Gastroesophageal sphincter (tissue), 4 donors: ENCODE measurements around the gene FKBP15. TPM values are rescaled to one million over a fixed set of nuclear protein-coding genes. Genes with fewer than 3 reads are reported as not detected.
A peak's percentile ranks its signal among the peaks of the same experiment; 100 is the strongest.

ENCODE experiments used
- ATAC-seq: fragments of 150-250 bp; one replicate; pipeline ENCODE4 v1.9.1; 2016; ENCODE audit warnings: mild to moderate bottlenecking, moderate library complexity
- H3K27ac ChIP-seq, 4 donors: fragments of 200-600 bp; sonication (generic) in 3 of 4; 1 replicate in 3 of 4; 2 replicates in 1 of 4; pipeline ENCODE4 v1.5.1; 2016 to 2019
- H3K27me3 ChIP-seq: fragments of 200-600 bp; sonication (generic); one replicate; pipeline ENCODE4 v1.5.1; 2019
- H3K36me3 ChIP-seq, 2 donors: fragments of 200-600 bp; sonication (generic); one replicate each; pipeline ENCODE4 v1.5.1; 2019; ENCODE audit warnings: control low read depth in 1 of 2
- H3K4me1 ChIP-seq, 3 donors: fragments of 200-600 bp; sonication (generic); 1 replicate in 2 of 3; 2 replicates in 1 of 3; pipeline ENCODE4 v1.5.1; 2016 to 2019; ENCODE audit warnings: control low read depth in 2 of 3
- H3K4me3 ChIP-seq, 2 donors: fragments of 200-600 bp; sonication (generic); one replicate each; pipeline ENCODE4 v1.5.1; 2019; ENCODE audit warnings: mild to moderate bottlenecking in 1 of 2, moderate library complexity in 1 of 2
- H3K9me3 ChIP-seq, 3 donors: fragments of 200-600 bp; sonication (generic); one replicate each; pipeline ENCODE4 v1.5.1; 2017 to 2019; ENCODE audit warnings: control low read depth in 2 of 3
- CTCF ChIP-seq, 4 experiments: fragments of 200-600 bp in 2 of 4; fragments of 450-650 bp in 2 of 4; sonication (generic) in 1 of 4; IDR thresholded peaks; one replicate each; pipeline ENCODE4 v1.5.1; 2017 to 2019; ENCODE audit warnings: antibody characterized with exemption in 4 of 4, mild to moderate bottlenecking in 2 of 4, moderate library complexity in 2 of 4
- EP300 ChIP-seq: sonication (generic); formaldehyde crosslinking; IDR thresholded peaks from one replicate; pipeline ENCODE4 v1.6.1; 2017; ENCODE audit warnings: antibody characterized with exemption, mild to moderate bottlenecking
- POLR2A ChIP-seq, 2 donors: fragments of 450-650 bp; IDR thresholded peaks; one replicate each; pipeline ENCODE4 v1.6.1; 2017; ENCODE audit warnings: antibody characterized with exemption in 2 of 2, mild to moderate bottlenecking in 2 of 2, moderate library complexity in 1 of 2
- POLR2AphosphoS5 ChIP-seq: sonication (generic); formaldehyde crosslinking; IDR thresholded peaks from one replicate; pipeline ENCODE4 v1.6.1; 2017; ENCODE audit warnings: antibody characterized with exemption
- WGBS, 2 donors: methylation state at CpG; one replicate each; pipeline ENCODE4 v1.1.5; 2018; ENCODE audit warnings: low coverage in 1 of 2; 5-methylcytosine and 5-hydroxymethylcytosine counted together
- total RNA-seq, 4 donors: library from RNA; depleted of rRNA; stranded (reverse); fragments of >200 nt; gene quantifications; one replicate each; pipeline ENCODE4 v1.1.0, GENCODE V29; 2016

Gene FKBP15
- total RNA-seq, result 10 to 100 TPM; 20.2 to 30.7 (median 22.7) TPM

DNA sequence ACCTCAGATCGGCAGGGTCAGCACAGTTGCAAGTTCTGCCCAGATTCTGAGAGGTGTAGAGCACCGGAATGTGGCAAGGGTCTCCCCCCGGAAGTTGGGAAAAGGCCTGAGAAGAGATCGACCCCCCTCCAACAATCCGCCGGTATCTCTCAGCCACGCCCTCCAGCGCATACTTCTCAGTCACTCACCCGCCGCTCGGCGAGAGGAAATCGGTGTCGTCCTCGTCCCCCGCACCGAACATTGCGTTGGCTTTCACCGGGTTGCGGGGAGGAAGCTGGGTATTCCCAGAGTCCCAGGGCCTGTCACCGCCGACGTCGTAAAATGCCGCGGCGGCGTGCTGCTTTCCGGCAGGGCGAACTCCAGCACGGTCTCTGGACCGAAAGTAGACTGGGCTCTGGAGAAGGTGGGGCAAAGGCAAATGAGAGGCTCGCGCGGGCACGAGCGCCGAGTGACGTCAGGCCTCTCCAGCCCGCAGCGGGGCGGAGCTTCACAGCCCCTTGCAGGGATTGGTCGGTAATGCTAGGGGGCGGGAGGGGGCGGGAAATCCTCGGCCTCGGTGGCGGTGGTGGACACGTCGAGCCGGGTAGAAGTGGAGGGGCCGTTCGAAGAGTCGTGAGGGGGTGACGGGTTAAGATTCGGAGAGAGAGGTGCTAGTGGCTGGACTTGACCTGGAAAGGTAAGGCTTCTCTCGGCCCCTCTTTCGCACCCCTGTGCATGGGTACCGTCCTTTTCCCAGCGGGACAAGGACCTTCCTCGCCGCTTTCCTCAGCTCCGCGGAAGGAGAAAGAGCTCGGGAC lies at the start of gene FKBP15, which contains the start of gene SLC31A1:
TSS of gene FKBP15 (minus strand) at position 275 of the 797 bp plus-strand sequence. CDS start at position 241, 34 bp downstream.
TSS of gene SLC31A1 (plus strand) at position 542 of the 797 bp plus-strand sequence. CDS start 34,605 bp downstream, outside the sequence.
- no peaks in the 10 kb centered on the region for H3K27me3 ChIP-seq
- TF ChIP-seq POLR2A (IDR thresholded peaks at IDR 0.05), result peak; percentile 26 to 57
- TF ChIP-seq POLR2AphosphoS5, result peak; percentile 84
- peak in 1 of 4 experiments; percentile 11 for TF ChIP-seq CTCF (IDR thresholded peaks at IDR 0.05)
- TF ChIP-seq EP300, result no peak
- H3K36me3 ChIP-seq, result no peaks in the 10 kb centered on the region
- ATAC-seq, result peak; percentile 100
- WGBS, 2 donors, result 1 to 8% methylated on average over 5 to 27 of the region's 65 CpGs
- peak within 1 kb of the TSS; percentile 81 to 86 for H3K4me3 ChIP-seq
- H3K27ac ChIP-seq, result peak within 1 kb of the TSS; percentile 66 to 91 (median 87)
- H3K9me3 ChIP-seq, result no peaks in the 10 kb centered on the region
- peaks cover 4 to 61% (median 16%) of the 10 kb centered on the region in 3 donors for H3K4me1 ChIP-seq

- no peak for TF ChIP-seq EP300
- no peak for TF ChIP-seq CTCF (IDR thresholded peaks at IDR 0.05)
- no peak for TF ChIP-seq POLR2A (IDR thresholded peaks at IDR 0.05)
- no peak for TF ChIP-seq POLR2AphosphoS5
- 74 to 80% methylated on average over 2 of the region's 2 CpGs for WGBS, 2 donors
- no peak for ATAC-seq
These were observed 48.8 kb upstream of the FKBP15 start for GRCh38 chr9:113269871-113270270.

DNA sequence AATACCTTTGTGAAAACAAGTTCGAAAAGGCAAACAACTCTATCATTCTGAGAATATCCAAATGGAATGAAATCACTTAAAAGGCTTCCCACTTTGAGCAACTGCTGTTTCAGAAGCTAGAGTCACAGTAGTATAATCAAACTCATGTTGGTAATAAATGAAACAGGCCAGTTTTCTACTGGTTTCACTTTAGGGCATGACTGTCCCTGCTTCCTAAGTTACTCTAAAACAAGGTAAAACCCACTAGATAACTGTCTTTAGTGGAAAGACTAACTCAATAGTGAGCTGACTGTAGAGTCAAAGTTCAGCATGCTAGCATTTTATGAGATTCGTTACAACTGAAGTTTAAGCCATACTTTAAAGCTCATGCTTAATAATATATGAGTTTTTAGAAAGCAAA lies 48.3 kb upstream of the FKBP15 start:
- H3K4me3 ChIP-seq, result no peak overlapping the region
- no peak overlapping the region for H3K27ac ChIP-seq
- H3K9me3 ChIP-seq, result no peaks in the 10 kb centered on the region
- ATAC-seq, result no peak
- H3K4me1 ChIP-seq, result peaks cover 2 to 7% (median 4%) of the 10 kb centered on the region in 3 donors
- WGBS, 2 donors, result 71 to 94% methylated on average over 2 of the region's 2 CpGs
- TF ChIP-seq EP300 (no peak), CTCF (IDR thresholded peaks at IDR 0.05) (no peak), POLR2A (IDR thresholded peaks at IDR 0.05) (no peak), POLR2AphosphoS5 (no peak)
- H3K27me3 ChIP-seq, result no peaks in the 10 kb centered on the region
- peaks cover 0 to 85% of the 10 kb centered on the region in 2 donors for H3K36me3 ChIP-seq

More at GRCh38 chr9:113269871-113270270, 48.8 kb upstream of the FKBP15 start:
- Histone ChIP-seq H3K36me3 (peaks cover 0 to 81% of the 10 kb centered on the region in 2 donors), H3K27me3 (no peaks in the 10 kb centered on the region), H3K4me1 (peaks cover 2 to 11% (median 5%) of the 10 kb centered on the region in 3 donors), H3K4me3 (no peak overlapping the region), H3K27ac (no peak overlapping the region), H3K9me3 (no peaks in the 10 kb centered on the region)

DNA sequence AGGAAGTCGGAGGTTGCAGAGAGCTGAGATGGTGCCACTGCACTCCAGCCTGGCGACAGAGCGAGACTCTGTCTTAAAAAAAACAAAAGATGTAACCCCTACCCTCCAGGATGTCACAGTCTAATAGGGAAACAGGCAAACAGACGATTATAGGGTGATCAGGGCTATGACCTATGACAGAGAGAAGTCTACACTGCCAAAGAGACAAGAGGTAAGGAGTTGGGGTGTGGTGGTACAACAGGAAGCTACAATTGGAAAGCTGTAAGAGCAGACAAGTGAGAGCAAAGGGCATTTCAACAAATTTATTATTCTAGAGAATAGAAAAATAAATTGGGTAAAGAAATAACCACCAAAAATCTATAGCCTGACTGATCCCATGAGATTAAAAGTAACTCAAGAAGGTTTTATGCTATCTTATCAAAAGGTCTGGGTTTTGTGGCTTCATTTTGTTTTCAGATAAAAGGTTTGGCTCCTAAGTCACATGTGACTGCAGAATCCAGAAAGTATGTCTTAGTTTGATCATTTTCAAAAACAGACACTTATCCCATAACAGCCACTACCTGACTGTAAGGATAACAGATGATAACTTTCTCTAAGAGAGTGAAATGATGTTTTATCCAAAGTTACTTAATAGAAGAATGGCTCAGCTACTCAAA lies 47.0 kb upstream of the FKBP15 start:
- Histone ChIP-seq H3K9me3 (no peaks in the 10 kb centered on the region), H3K4me1 (no peaks in the 10 kb centered on the region), H3K4me3 (no peak overlapping the region), H3K27me3 (no peaks in the 10 kb centered on the region), H3K27ac (no peak overlapping the region), H3K36me3 (peaks cover 0 to 82% of the 10 kb centered on the region in 2 donors)
- TF ChIP-seq POLR2A (IDR thresholded peaks at IDR 0.05) (no peak), CTCF (IDR thresholded peaks at IDR 0.05) (no peak), EP300 (no peak), POLR2AphosphoS5 (no peak)
- no peak for ATAC-seq
- WGBS, 2 donors, result 77% methylated on average over 4 of the region's 4 CpGs; no CpG with 5 or more reads in 1 of the 2 donors
